ENCODE results near the gene IL1RAPL2. TPM values are rescaled to one million over a fixed set of nuclear protein-coding genes. Genes with fewer than 3 reads are reported as not detected.

The IL1RAPL2 gene
- total and polyA plus RNA-seq, 2 donors (not counting 3 experiments of a cell fraction or from before 2014, with no cell fraction given) = not detected

GRCh38 chrX:105168577-105168976 lies 602.6 kb downstream of the IL1RAPL2 start:
- Histone ChIP-seq H3K27me3 (ENCODE audit: control insufficient read depth in 2 of 2, insufficient read depth in 2 of 2, low read length in 2 of 2) (no peaks in the 10 kb centered on the region), H2AFZ (ENCODE audit: low read depth, low read length) (no peak overlapping the region), H3K9me1 (replicated peaks; ENCODE audit: control insufficient read depth, extremely low read depth, insufficient read depth, low read length) (no peaks in the 10 kb centered on the region), H3K4me1 (ENCODE audit: control insufficient read depth, extremely low read depth, insufficient read depth, low read length) (no peaks in the 10 kb centered on the region), H3K9me3 (replicated peaks; ENCODE audit: control insufficient read depth, insufficient read depth, low read length) (no peaks in the 10 kb centered on the region), H3K4me3 (replicated peaks in 1 of 3; ENCODE audit: insufficient read depth in 1 of 3, low read depth in 1 of 3, low read length in 3 of 3) (no peak overlapping the region), H4K20me1 (replicated peaks; ENCODE audit: control insufficient read depth, extremely low read depth, insufficient read depth, low read length) (no peaks in the 10 kb centered on the region), H3K9ac (replicated peaks; ENCODE audit: extremely low read depth, insufficient read depth, low read length) (no peak overlapping the region), H3K4me2 (ENCODE audit: insufficient read depth, low read length) (no peak overlapping the region), H3K27ac (ENCODE audit: insufficient read depth, low read depth, low read length) (no peak overlapping the region), H3K36me3 (ENCODE audit: control insufficient read depth in 2 of 2, extremely low read depth in 1 of 2, insufficient read depth in 2 of 2, low read length in 2 of 2) (no peaks in the 10 kb centered on the region), H3K79me2 (ENCODE audit: control insufficient read depth, insufficient read depth, low read length) (no peaks in the 10 kb centered on the region)
- intact Hi-C loops (cut with micrococcal nuclease) (no loop called here), dilution Hi-C loops (cut with MboI; ENCODE audit: extremely low pct_ligation_motif_present, low sequenced_read_pairs) (no loop called here)
- ChIA-PET POLR2A (no interaction called here), CTCF (no interaction called here)
- no peak for FAIRE-seq
- TF ChIP-seq GATA2 (IDR thresholded peaks at IDR 0.05; ENCODE audit: insufficient read depth, insufficient read length, low read depth, low read length) (no peak), MYC (IDR thresholded peaks at IDR 0.05; ENCODE audit: low read depth, low read length) (no peak), MAX (IDR thresholded peaks at IDR 0.05; ENCODE audit: insufficient read depth, insufficient read length) (no peak), POLR2AphosphoS5 (IDR thresholded peaks at IDR 0.05; ENCODE audit: insufficient read depth, low read depth, low read length) (no peak)
- TF ChIP-seq, protein P1, sequence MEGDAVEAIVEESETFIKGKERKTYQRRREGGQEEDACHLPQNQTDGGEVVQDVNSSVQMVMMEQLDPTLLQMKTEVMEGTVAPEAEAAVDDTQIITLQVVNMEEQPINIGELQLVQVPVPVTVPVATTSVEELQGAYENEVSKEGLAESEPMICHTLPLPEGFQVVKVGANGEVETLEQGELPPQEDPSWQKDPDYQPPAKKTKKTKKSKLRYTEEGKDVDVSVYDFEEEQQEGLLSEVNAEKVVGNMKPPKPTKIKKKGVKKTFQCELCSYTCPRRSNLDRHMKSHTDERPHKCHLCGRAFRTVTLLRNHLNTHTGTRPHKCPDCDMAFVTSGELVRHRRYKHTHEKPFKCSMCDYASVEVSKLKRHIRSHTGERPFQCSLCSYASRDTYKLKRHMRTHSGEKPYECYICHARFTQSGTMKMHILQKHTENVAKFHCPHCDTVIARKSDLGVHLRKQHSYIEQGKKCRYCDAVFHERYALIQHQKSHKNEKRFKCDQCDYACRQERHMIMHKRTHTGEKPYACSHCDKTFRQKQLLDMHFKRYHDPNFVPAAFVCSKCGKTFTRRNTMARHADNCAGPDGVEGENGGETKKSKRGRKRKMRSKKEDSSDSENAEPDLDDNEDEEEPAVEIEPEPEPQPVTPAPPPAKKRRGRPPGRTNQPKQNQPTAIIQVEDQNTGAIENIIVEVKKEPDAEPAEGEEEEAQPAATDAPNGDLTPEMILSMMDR (IDR thresholded peaks at IDR 0.05; ENCODE audit: extremely low read depth in 1 of 2, insufficient read depth in 1 of 2, low read depth in 1 of 2, low read length in 2 of 2) = no peak
- no peak for DNase-seq (ENCODE audit: low read depth, low spot score)
- BruUV-seq (replicated peaks) = no TSS peak

- BruUV-seq (replicated peaks) = no TSS peak
- no peak overlapping the region for H3K4me3 ChIP-seq (replicated peaks in 1 of 3; ENCODE audit: insufficient read depth in 1 of 3, low read depth in 1 of 3, low read length in 3 of 3)
These were observed 607.1 kb downstream of the IL1RAPL2 start for GRCh38 chrX:105173071-105173470.

More at GRCh38 chrX:105173071-105173470, 607.1 kb downstream of the IL1RAPL2 start:
- Histone ChIP-seq H3K79me2 (ENCODE audit: control insufficient read depth, insufficient read depth, low read length) (no peaks in the 10 kb centered on the region), H3K27ac (ENCODE audit: insufficient read depth, low read depth, low read length) (no peak overlapping the region), H3K27me3 (ENCODE audit: control insufficient read depth in 2 of 2, insufficient read depth in 2 of 2, low read length in 2 of 2) (no peaks in the 10 kb centered on the region), H3K9me3 (replicated peaks; ENCODE audit: control insufficient read depth, insufficient read depth, low read length) (no peaks in the 10 kb centered on the region), H3K4me2 (ENCODE audit: insufficient read depth, low read length) (no peak overlapping the region), H3K36me3 (ENCODE audit: control insufficient read depth in 2 of 2, extremely low read depth in 1 of 2, insufficient read depth in 2 of 2, low read length in 2 of 2) (no peaks in the 10 kb centered on the region), H4K20me1 (replicated peaks; ENCODE audit: control insufficient read depth, extremely low read depth, insufficient read depth, low read length) (no peaks in the 10 kb centered on the region), H2AFZ (ENCODE audit: low read depth, low read length) (no peak overlapping the region), H3K9ac (replicated peaks; ENCODE audit: extremely low read depth, insufficient read depth, low read length) (no peak overlapping the region), H3K4me1 (ENCODE audit: control insufficient read depth, extremely low read depth, insufficient read depth, low read length) (no peaks in the 10 kb centered on the region), H3K9me1 (replicated peaks; ENCODE audit: control insufficient read depth, extremely low read depth, insufficient read depth, low read length) (no peaks in the 10 kb centered on the region)
- POLR2A ChIA-PET = no interaction called here
- TF ChIP-seq EZH2 (IDR thresholded peaks at IDR 0.05; ENCODE audit: borderline replicate concordance, low read depth, low read length, severe bottlenecking) (no peak), FOS (IDR thresholded peaks at IDR 0.05; ENCODE audit: borderline replicate concordance, insufficient read depth, low read length) (no peak), GATA2 (IDR thresholded peaks at IDR 0.05; ENCODE audit: insufficient read depth, insufficient read length, low read depth, low read length) (no peak), MAX (IDR thresholded peaks at IDR 0.05; ENCODE audit: insufficient read depth, insufficient read length) (no peak), JUN (IDR thresholded peaks at IDR 0.05; ENCODE audit: borderline replicate concordance, insufficient read depth, insufficient read length, low read depth) (no peak), MYC (IDR thresholded peaks at IDR 0.05; ENCODE audit: low read depth, low read length) (no peak), POLR2AphosphoS5 (IDR thresholded peaks at IDR 0.05; ENCODE audit: insufficient read depth, low read depth, low read length) (no peak), POLR2A (IDR thresholded peaks at IDR 0.05; ENCODE audit: low read depth, low read length) (no peak)
- TF ChIP-seq, protein P1 (IDR thresholded peaks at IDR 0.05; ENCODE audit: extremely low read depth in 1 of 2, insufficient read depth in 1 of 2, low read depth in 1 of 2, low read length in 2 of 2) = no peak
- intact Hi-C loops (cut with micrococcal nuclease) (no loop called here), dilution Hi-C loops (cut with MboI; ENCODE audit: extremely low pct_ligation_motif_present, low sequenced_read_pairs) (no loop called here)
- CTCF ChIA-PET = no interaction called here
- FAIRE-seq (no peak), DNase-seq (ENCODE audit: low read depth, low spot score) (no peak)
